Endodermal cell (in vitro differentiated cells): ENCODE data around the gene PTP4A2. TPM values are rescaled to one million over a fixed set of nuclear protein-coding genes. Genes with fewer than 3 reads are reported as not detected.

Source experiments
- DNase-seq: peaks from one replicate; pipeline ENCODE4 v3.0.0-alpha.2; 2017
- H3K27ac ChIP-seq: 2 replicates; pipeline ENCODE4 v1.5.1; 2013; ENCODE audit warnings: mild to moderate bottlenecking, low read depth, low read length, moderate library complexity
- H3K27me3 ChIP-seq: 2 replicates; pipeline ENCODE4 v1.6.1; 2013; ENCODE audit warnings: mild to moderate bottlenecking, low read length, moderate library complexity; ENCODE audit not compliant: insufficient read depth, control insufficient read depth, poor library complexity, severe bottlenecking
- H3K36me3 ChIP-seq: 2 replicates; pipeline ENCODE4 v1.7.0; 2013; ENCODE audit warnings: mild to moderate bottlenecking, low read length, moderate library complexity; ENCODE audit not compliant: control insufficient read depth, insufficient read depth
- H3K4me1 ChIP-seq: one replicate; pipeline ENCODE4 v1.7.0; 2013; ENCODE audit warnings: low read length; ENCODE audit not compliant: control insufficient read depth, insufficient read depth
- H3K4me3 ChIP-seq: 2 replicates; pipeline ENCODE4 v1.5.1; 2013; ENCODE audit warnings: mild to moderate bottlenecking, low read length, moderate library complexity
- H3K9ac ChIP-seq: 2 replicates; pipeline ENCODE4 v1.6.1; 2013; ENCODE audit warnings: mild to moderate bottlenecking, low read length, moderate library complexity; ENCODE audit not compliant: poor library complexity, severe bottlenecking; ENCODE audit errors: extremely low read depth
- H3K9me3 ChIP-seq: 2 replicates; pipeline ENCODE4 v1.6.1; 2013; ENCODE audit warnings: mild to moderate bottlenecking, low read length, moderate library complexity; ENCODE audit not compliant: control insufficient read depth
- H3K27ac Mint-ChIP-seq: 2 replicates; pipeline ENCODE4 v1.8.0; 2020; ENCODE audit warnings: mixed read lengths
- H3K27me3 Mint-ChIP-seq: 2 replicates; pipeline ENCODE4 v1.8.0; 2021; ENCODE audit warnings: mild to moderate bottlenecking, mixed read lengths; ENCODE audit not compliant: insufficient read depth
- H3K36me3 Mint-ChIP-seq: 2 replicates; pipeline ENCODE4 v1.8.0; 2020; ENCODE audit warnings: low read depth, mixed read lengths
- H3K4me1 Mint-ChIP-seq: 2 replicates; pipeline ENCODE4 v1.8.0; 2020; ENCODE audit warnings: mixed read lengths
- H3K4me3 Mint-ChIP-seq: 2 replicates; pipeline ENCODE4 v1.8.0; 2020; ENCODE audit warnings: mild to moderate bottlenecking, moderate library complexity, mixed read lengths
- H3K9me3 Mint-ChIP-seq: 2 replicates; pipeline ENCODE4 v1.8.0; 2020; ENCODE audit warnings: mild to moderate bottlenecking, mixed read lengths
- CTCF ChIP-seq: fragments of 200-600 bp; sonication (generic); conservative IDR thresholded peaks from 2 replicates; pipeline ENCODE4 v1.5.0; 2021; ENCODE audit warnings: antibody characterized with exemption, mild to moderate bottlenecking
- WGBS, 2 experiments: methylation state at CpG; one replicate each; pipeline versions ENCODE4 v1.1.5 to v1.1.7; 2013; ENCODE audit warnings: missing lambda C conversion rate in 2 of 2, mixed read lengths in 1 of 2; ENCODE audit not compliant: insufficient coverage in 1 of 2, insufficient read length in 1 of 2; 5-methylcytosine and 5-hydroxymethylcytosine counted together
- total RNA-seq, 2 donors: library from RNA; stranded (reverse); fragmentation: NEBNext Ultra II Directional in 1 of 2; extraction: Animal tissue kit (Norgen Biotek cat#: 25700) in 1 of 2; gene quantifications; 2 replicates in 1 of 2; 3 replicates in 1 of 2; pipeline ENCODE4 v1.2.1, GENCODE V29; 2021

PTP4A2 gene
- total RNA-seq, 2 donors from 2014 or later, result 211 TPM

GRCh38 chr1:31915438-31915837 lies 22.7 kb downstream of the PTP4A2 start:
- Histone ChIP-seq H3K4me3 (no peak overlapping the region), H3K4me1 (peaks cover 5% of the 10 kb centered on the region), H3K9ac (no peak overlapping the region), H3K9me3 (peaks cover 35% of the 10 kb centered on the region), H3K27me3 (no peaks in the 10 kb centered on the region), H3K27ac (no peak overlapping the region), H3K36me3 (peaks cover 75% of the 10 kb centered on the region)
- no peak overlapping the region for H3K4me3 Mint-ChIP-seq
- WGBS, 2 experiments, result 93 to 100% methylated on average over 2 to 4 of the region's 4 CpGs
- no peak overlapping the region for H3K27ac Mint-ChIP-seq
- peaks cover 65% of the 10 kb centered on the region for H3K36me3 Mint-ChIP-seq
- H3K9me3 Mint-ChIP-seq, result peaks cover 6% of the 10 kb centered on the region
- no peak for DNase-seq
- no peak for TF ChIP-seq CTCF
- no peaks in the 10 kb centered on the region for H3K27me3 Mint-ChIP-seq
- peaks cover 29% of the 10 kb centered on the region for H3K4me1 Mint-ChIP-seq

- H3K27ac Mint-ChIP-seq, result no peak overlapping the region
- no peak overlapping the region for H3K9ac ChIP-seq
- H3K36me3 ChIP-seq, result peaks cover 80% of the 10 kb centered on the region
- 75 to 91% methylated on average over 2 to 3 of the region's 3 CpGs for WGBS, 2 experiments
- no peaks in the 10 kb centered on the region for H3K9me3 Mint-ChIP-seq
- no peaks in the 10 kb centered on the region for H3K27me3 Mint-ChIP-seq
- peak overlapping the region; percentile 53 for H3K4me3 ChIP-seq
- H3K27me3 ChIP-seq, result no peaks in the 10 kb centered on the region
- H3K27ac ChIP-seq, result no peak overlapping the region
- no peak overlapping the region for H3K4me3 Mint-ChIP-seq
- H3K9me3 ChIP-seq, result peaks cover 29% of the 10 kb centered on the region
- peaks cover 67% of the 10 kb centered on the region for H3K36me3 Mint-ChIP-seq
- DNase-seq, result no peak
- peaks cover 29% of the 10 kb centered on the region for H3K4me1 Mint-ChIP-seq
- TF ChIP-seq CTCF, result no peak
- peaks cover 7% of the 10 kb centered on the region for H3K4me1 ChIP-seq
These were observed 24.2 kb downstream of the PTP4A2 start for GRCh38 chr1:31913968-31914367.

GRCh38 chr1:31912839-31913239 lies 25.3 kb downstream of the PTP4A2 start:
- no peak for DNase-seq
- Mint-ChIP-seq H3K4me3 (peak overlapping the region; percentile 11), H3K27ac (no peak overlapping the region), H3K4me1 (peaks cover 29% of the 10 kb centered on the region), H3K36me3 (peaks cover 68% of the 10 kb centered on the region), H3K27me3 (no peaks in the 10 kb centered on the region), H3K9me3 (no peaks in the 10 kb centered on the region)
- Histone ChIP-seq H3K9me3 (peaks cover 29% of the 10 kb centered on the region), H3K4me3 (peak overlapping the region; percentile 53), H3K27me3 (no peaks in the 10 kb centered on the region), H3K27ac (no peak overlapping the region), H3K4me1 (peaks cover 7% of the 10 kb centered on the region), H3K9ac (no peak overlapping the region), H3K36me3 (peaks cover 76% of the 10 kb centered on the region)
- no peak for TF ChIP-seq CTCF
- WGBS, 2 experiments, result 100% methylated on average over 1 of the region's 1 CpG; no CpG with 5 or more reads in 1 of the 2 experiments
